ENCODE results near the gene F2R. TPM values are rescaled to one million over a fixed set of nuclear protein-coding genes. Genes with fewer than 3 reads are reported as not detected.

The F2R gene
- total and polyA plus RNA-seq, 10 of the 15 experiments (the other 5 are each of a cell fraction or from before 2014, with no cell fraction given), result 1.8 to 75.4 (median 8.0) TPM

GRCh38 chr5:76736679-76737556 lies 21.0 kb downstream of the F2R start (continued):
- TF ChIP-seq CEBPZ (IDR thresholded peaks at IDR 0.05; ENCODE audit: low read depth, low read length), result no peak
- peak; percentile 30; the same call in 1 of the 2 replicates for TF ChIP-seq PKNOX1 (IDR thresholded peaks at IDR 0.05)
- TF ChIP-seq NR2C1 (IDR thresholded peaks at IDR 0.05), result 0 out of 2 replicates have a peak, but pooled peaks have one; percentile 13
- TF ChIP-seq RCOR1 (conservative IDR thresholded peaks at IDR 0.05; ENCODE audit: low read depth, low read length), result 0 out of 2 replicates have a peak, but pooled peaks have one; percentile 47
- no peak for TF ChIP-seq KLF5 (IDR thresholded peaks at IDR 0.05; ENCODE audit: partially characterized antibody)
- no peak for TF ChIP-seq TAF1 (IDR thresholded peaks at IDR 0.05; ENCODE audit: borderline replicate concordance, low read depth, low read length)
- TF ChIP-seq SIN3A (IDR thresholded peaks at IDR 0.05; ENCODE audit: low read depth, low read length), result no peak
- TF ChIP-seq STAT3 (IDR thresholded peaks at IDR 0.05; ENCODE audit: low read depth, low read length), result peak; percentile 88; the same call in 1 of the 2 replicates
- peak; percentile 90 for TF ChIP-seq TCF12 (IDR thresholded peaks at IDR 0.05; ENCODE audit: low read depth, low read length)
- TF ChIP-seq TCF3 (IDR thresholded peaks at IDR 0.05; ENCODE audit: borderline replicate concordance, insufficient read depth, low read depth, low read length), result peak; percentile 66; the same call in 1 of the 2 replicates
- peak; percentile 100 for TF ChIP-seq BCL11A (IDR thresholded peaks at IDR 0.05; ENCODE audit: low read depth, low read length)
- TF ChIP-seq ATF2 (IDR thresholded peaks at IDR 0.05; ENCODE audit: low read length), result peak; percentile 63; the same call in 1 of the 2 replicates
- peak; percentile 98 for TF ChIP-seq IKZF1 (conservative IDR thresholded peaks at IDR 0.05)
- peak; percentile 55; the same call in 1 of the 2 replicates for TF ChIP-seq ZBED1 (IDR thresholded peaks at IDR 0.05; ENCODE audit: borderline replicate concordance)
- TF ChIP-seq PAX8 (IDR thresholded peaks at IDR 0.05), result no peak
- TF ChIP-seq MLLT1 (IDR thresholded peaks at IDR 0.05), result peak; percentile 98
- no peak for TF ChIP-seq ZNF622 (IDR thresholded peaks at IDR 0.05)
- TF ChIP-seq TBL1XR1 (IDR thresholded peaks at IDR 0.05; ENCODE audit: low read depth, low read length), result peak; percentile 67; the same call in 1 of the 2 replicates
- TF ChIP-seq NBN (IDR thresholded peaks at IDR 0.05), result peak; percentile 96
- no peak for TF ChIP-seq RBBP5 (conservative IDR thresholded peaks at IDR 0.05)
- TF ChIP-seq IRF4 (IDR thresholded peaks at IDR 0.05; ENCODE audit: low read depth, low read length), result peak; percentile 61; the same call in 1 of the 2 replicates
- no peak for TF ChIP-seq HCFC1 (IDR thresholded peaks at IDR 0.05; ENCODE audit: low read length)
- no peak for TF ChIP-seq MAX (IDR thresholded peaks at IDR 0.05; ENCODE audit: low read depth, low read length)
- TF ChIP-seq IKZF2 (IDR thresholded peaks at IDR 0.05), result peak; percentile 98 to 99
